GM23338 (cell line): ENCODE data around the gene AP5S1. TPM values are rescaled to one million over a fixed set of nuclear protein-coding genes. Genes with fewer than 3 reads are reported as not detected.

Experiments used
- ATAC-seq: fragments of 200-7000 bp; cut with Tn5 transposase; 3 replicates; pipeline ENCODE4 v1.9.1; 2020
- DNase-seq: peaks from one replicate; pipeline ENCODE4 v3.0.0-alpha.2; 2015; ENCODE audit warnings: low spot score
- H2AFZ ChIP-seq: fragments of 200-600 bp; sonication (generic); 2 replicates; pipeline ENCODE4 v1.8.0; 2016; ENCODE audit warnings: antibody characterized with exemption, mild to moderate bottlenecking, moderate library complexity
- H3F3A ChIP-seq: fragments of 200-600 bp; sonication (generic); replicated peaks from 2 replicates; pipeline ENCODE4 v1.8.0; 2017; ENCODE audit warnings: antibody characterized with exemption, mixed run types, low read depth
- H3K27ac ChIP-seq: fragments of 200-600 bp; sonication (generic); 2 replicates; pipeline ENCODE4 v1.6.1; 2016; ENCODE audit warnings: low read depth
- H3K27me3 ChIP-seq: fragments of 200-600 bp; sonication (generic); 2 replicates; pipeline ENCODE4 v1.8.0; 2016; ENCODE audit warnings: mild to moderate bottlenecking, mixed run types, moderate library complexity; ENCODE audit not compliant: insufficient read depth
- H3K36me3 ChIP-seq: fragments of 200-600 bp; sonication (generic); 2 replicates; pipeline ENCODE4 v1.8.0; 2016; ENCODE audit warnings: mild to moderate bottlenecking; ENCODE audit not compliant: insufficient read depth
- H3K4me1 ChIP-seq: fragments of 200-600 bp; sonication (generic); 2 replicates; pipeline ENCODE4 v1.8.0; 2016; ENCODE audit warnings: mild to moderate bottlenecking, moderate library complexity; ENCODE audit not compliant: insufficient read depth
- H3K4me2 ChIP-seq: fragments of 200-600 bp; sonication (generic); 2 replicates; pipeline ENCODE4 v1.7.1; 2017; ENCODE audit warnings: mixed run types
- H3K4me3 ChIP-seq: fragments of 200-600 bp; sonication (generic); 2 replicates; pipeline ENCODE4 v1.6.1; 2016; ENCODE audit warnings: mixed run types
- H3K79me2 ChIP-seq: fragments of 200-600 bp; sonication (generic); replicated peaks from 2 replicates; pipeline ENCODE4 v1.8.0; 2017; ENCODE audit warnings: mild to moderate bottlenecking; ENCODE audit not compliant: insufficient read depth
- H3K9me2 ChIP-seq: fragments of 200-600 bp; sonication (generic); 2 replicates; pipeline ENCODE4 v1.8.0; 2017; ENCODE audit not compliant: insufficient read depth
- H4K20me1 ChIP-seq: fragments of 200-600 bp; sonication (generic); replicated peaks from 2 replicates; pipeline ENCODE4 v1.8.0; 2017; ENCODE audit warnings: mild to moderate bottlenecking; ENCODE audit not compliant: insufficient read depth
- H3K27ac Mint-ChIP-seq: 2 replicates; pipeline ENCODE4 v1.8.0; 2020; ENCODE audit warnings: inconsistent platforms, mild to moderate bottlenecking, moderate library complexity, mixed read lengths
- H3K27me3 Mint-ChIP-seq: 3 replicates; pipeline ENCODE4 v1.8.0; 2022; ENCODE audit warnings: low read depth, mild to moderate bottlenecking, moderate library complexity, mixed read lengths, inconsistent platforms; ENCODE audit not compliant: insufficient read depth, poor library complexity
- H3K36me3 Mint-ChIP-seq: 3 replicates; pipeline ENCODE4 v1.8.0; 2021; ENCODE audit warnings: low read depth, mild to moderate bottlenecking, inconsistent platforms, moderate library complexity, mixed read lengths
- H3K4me1 Mint-ChIP-seq: 3 replicates; pipeline ENCODE4 v1.8.0; 2020; ENCODE audit warnings: mild to moderate bottlenecking, inconsistent platforms, mixed read lengths
- H3K4me3 Mint-ChIP-seq: 3 replicates; pipeline ENCODE4 v1.8.0; 2021; ENCODE audit warnings: moderate library complexity, mild to moderate bottlenecking, inconsistent platforms, mixed read lengths
- H3K9me3 Mint-ChIP-seq: 3 replicates; pipeline ENCODE4 v1.8.0; 2020; ENCODE audit warnings: moderate library complexity, mild to moderate bottlenecking, inconsistent platforms, mixed read lengths
- CREB1 ChIP-seq: fragments of 250-450 bp; sonication (Bioruptor Pico); IDR thresholded peaks from 2 replicates; pipeline ENCODE4 v1.5.0; 2020; ENCODE audit warnings: low read depth, mild to moderate bottlenecking, moderate library complexity
- EZH2 ChIP-seq: fragments of 200-600 bp; sonication (generic); IDR thresholded peaks from one replicate; pipeline ENCODE4 v1.8.0; 2017; ENCODE audit warnings: antibody characterized with exemption, mild to moderate bottlenecking, low read depth; ENCODE audit not compliant: unreplicated experiment
- EZH2phosphoT487 ChIP-seq: fragments of 200-600 bp; sonication (generic); IDR thresholded peaks from one replicate; pipeline ENCODE4 v1.8.1; 2018; ENCODE audit warnings: antibody characterized with exemption; ENCODE audit not compliant: unreplicated experiment
- JUNB ChIP-seq: IDR thresholded peaks from one replicate; pipeline ENCODE4 v1.6.1; 2016; ENCODE audit warnings: antibody characterized with exemption; ENCODE audit not compliant: unreplicated experiment
- NANOG ChIP-seq: IDR thresholded peaks from 2 replicates; pipeline ENCODE4 v1.6.1; 2016; ENCODE audit warnings: antibody characterized with exemption, borderline replicate concordance
- POLR2AphosphoS5 ChIP-seq: IDR thresholded peaks from 2 replicates; pipeline ENCODE4 v1.6.1; 2016; ENCODE audit warnings: antibody characterized with exemption, low read depth
- STAT1 ChIP-seq: IDR thresholded peaks from one replicate; pipeline ENCODE4 v1.6.1; 2016; ENCODE audit warnings: antibody characterized with exemption; ENCODE audit not compliant: unreplicated experiment
- ZNF114 ChIP-seq: fragments of 250-450 bp; sonication (Bioruptor Pico); IDR thresholded peaks from 2 replicates; pipeline ENCODE4 v1.5.0; 2020; ENCODE audit warnings: mild to moderate bottlenecking, moderate library complexity
- ZNF331 ChIP-seq: fragments of 250-450 bp; sonication (Bioruptor Pico); IDR thresholded peaks from 2 replicates; pipeline ENCODE4 v1.5.0; 2020; ENCODE audit warnings: low read depth, mild to moderate bottlenecking, moderate library complexity
- polyA plus RNA-seq: library from polyadenylated mRNA; unstranded; fragments of >200 nt; fragmentation: Nextera tagmentation; extraction: Ambion mirVana; gene quantifications from 2 replicates; pipeline ENCODE4 v1.2.1, GENCODE V29; 2016
- total RNA-seq: library from RNA; depleted of rRNA; stranded (reverse); fragments of >200 nt; shearing (Covaris generic); gene quantifications from 2 replicates; pipeline ENCODE4 v1.2.3, GENCODE V29; 2014
- TF ChIP-seq, protein P1 (sequence below), 2 experiments: fragments of 200-600 bp in 1 of 2; sonication (generic) in 1 of 2; conservative IDR thresholded peaks; 2 replicates each; pipeline versions ENCODE4 v1.5.1 to v1.6.1; 2016 to 2017; ENCODE audit warnings: antibody characterized with exemption in 2 of 2, low read depth in 2 of 2, mild to moderate bottlenecking in 2 of 2, moderate library complexity in 1 of 2
- TF ChIP-seq, protein P2 (sequence below): IDR thresholded peaks from 2 replicates; pipeline ENCODE4 v1.6.1; 2016; ENCODE audit warnings: antibody characterized with exemption
- TF ChIP-seq, protein P3 (sequence below): IDR thresholded peaks from one replicate; pipeline ENCODE4 v1.6.1; 2018; ENCODE audit warnings: antibody characterized with exemption; ENCODE audit not compliant: unreplicated experiment
- TF ChIP-seq, protein P4 (sequence below): fragments of 250-450 bp; sonication (Bioruptor Pico); IDR thresholded peaks from 2 replicates; pipeline ENCODE4 v1.5.0; 2020; ENCODE audit warnings: mild to moderate bottlenecking, moderate library complexity

AP5S1 gene
- total and polyA plus RNA-seq, 2 experiments from 2014 or later, result 1.8 to 2.8 TPM

DNA sequence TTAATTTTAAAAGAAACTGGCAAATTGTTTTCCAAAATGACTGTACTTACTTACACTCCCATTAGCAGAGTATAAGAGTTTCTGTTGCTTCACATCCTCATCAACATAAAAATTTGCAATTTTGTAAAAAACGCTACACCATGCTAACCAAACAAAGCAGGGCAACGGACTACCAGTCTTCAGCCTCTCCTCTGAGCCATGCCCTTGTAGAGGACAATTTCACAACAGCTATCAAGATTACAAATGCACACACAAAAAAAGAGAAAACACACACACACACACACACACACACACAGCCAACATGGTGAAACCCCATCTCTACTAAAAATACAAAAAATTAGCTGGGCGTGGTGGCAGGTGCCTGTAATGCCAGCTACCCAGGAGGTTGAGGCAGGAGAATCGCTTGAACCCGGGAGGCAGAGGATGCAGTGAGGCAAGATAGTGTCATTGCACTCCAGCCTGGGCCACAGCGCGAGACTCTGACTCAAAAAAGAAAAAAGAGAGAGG, 48.7 kb upstream of the AP5S1 start:
- H3K4me2 ChIP-seq, result no peak overlapping the region
- TF ChIP-seq ZNF331 (CRISPR knock-in tag) (no peak), JUNB (no peak), EZH2 (no peak), ZNF114 (CRISPR knock-in tag) (no peak), CREB1 (CRISPR knock-in tag) (no peak), STAT1 (no peak), NANOG (no peak), POLR2AphosphoS5 (no peak), EZH2phosphoT487 (no peak)
- TF ChIP-seq, protein P1, sequence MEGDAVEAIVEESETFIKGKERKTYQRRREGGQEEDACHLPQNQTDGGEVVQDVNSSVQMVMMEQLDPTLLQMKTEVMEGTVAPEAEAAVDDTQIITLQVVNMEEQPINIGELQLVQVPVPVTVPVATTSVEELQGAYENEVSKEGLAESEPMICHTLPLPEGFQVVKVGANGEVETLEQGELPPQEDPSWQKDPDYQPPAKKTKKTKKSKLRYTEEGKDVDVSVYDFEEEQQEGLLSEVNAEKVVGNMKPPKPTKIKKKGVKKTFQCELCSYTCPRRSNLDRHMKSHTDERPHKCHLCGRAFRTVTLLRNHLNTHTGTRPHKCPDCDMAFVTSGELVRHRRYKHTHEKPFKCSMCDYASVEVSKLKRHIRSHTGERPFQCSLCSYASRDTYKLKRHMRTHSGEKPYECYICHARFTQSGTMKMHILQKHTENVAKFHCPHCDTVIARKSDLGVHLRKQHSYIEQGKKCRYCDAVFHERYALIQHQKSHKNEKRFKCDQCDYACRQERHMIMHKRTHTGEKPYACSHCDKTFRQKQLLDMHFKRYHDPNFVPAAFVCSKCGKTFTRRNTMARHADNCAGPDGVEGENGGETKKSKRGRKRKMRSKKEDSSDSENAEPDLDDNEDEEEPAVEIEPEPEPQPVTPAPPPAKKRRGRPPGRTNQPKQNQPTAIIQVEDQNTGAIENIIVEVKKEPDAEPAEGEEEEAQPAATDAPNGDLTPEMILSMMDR (conservative IDR thresholded peaks at IDR 0.05; ENCODE audit: low read depth in 2 of 2), result no peak
- TF ChIP-seq, protein P2, sequence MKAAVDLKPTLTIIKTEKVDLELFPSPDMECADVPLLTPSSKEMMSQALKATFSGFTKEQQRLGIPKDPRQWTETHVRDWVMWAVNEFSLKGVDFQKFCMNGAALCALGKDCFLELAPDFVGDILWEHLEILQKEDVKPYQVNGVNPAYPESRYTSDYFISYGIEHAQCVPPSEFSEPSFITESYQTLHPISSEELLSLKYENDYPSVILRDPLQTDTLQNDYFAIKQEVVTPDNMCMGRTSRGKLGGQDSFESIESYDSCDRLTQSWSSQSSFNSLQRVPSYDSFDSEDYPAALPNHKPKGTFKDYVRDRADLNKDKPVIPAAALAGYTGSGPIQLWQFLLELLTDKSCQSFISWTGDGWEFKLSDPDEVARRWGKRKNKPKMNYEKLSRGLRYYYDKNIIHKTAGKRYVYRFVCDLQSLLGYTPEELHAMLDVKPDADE, result no peak
- TF ChIP-seq, protein P3, sequence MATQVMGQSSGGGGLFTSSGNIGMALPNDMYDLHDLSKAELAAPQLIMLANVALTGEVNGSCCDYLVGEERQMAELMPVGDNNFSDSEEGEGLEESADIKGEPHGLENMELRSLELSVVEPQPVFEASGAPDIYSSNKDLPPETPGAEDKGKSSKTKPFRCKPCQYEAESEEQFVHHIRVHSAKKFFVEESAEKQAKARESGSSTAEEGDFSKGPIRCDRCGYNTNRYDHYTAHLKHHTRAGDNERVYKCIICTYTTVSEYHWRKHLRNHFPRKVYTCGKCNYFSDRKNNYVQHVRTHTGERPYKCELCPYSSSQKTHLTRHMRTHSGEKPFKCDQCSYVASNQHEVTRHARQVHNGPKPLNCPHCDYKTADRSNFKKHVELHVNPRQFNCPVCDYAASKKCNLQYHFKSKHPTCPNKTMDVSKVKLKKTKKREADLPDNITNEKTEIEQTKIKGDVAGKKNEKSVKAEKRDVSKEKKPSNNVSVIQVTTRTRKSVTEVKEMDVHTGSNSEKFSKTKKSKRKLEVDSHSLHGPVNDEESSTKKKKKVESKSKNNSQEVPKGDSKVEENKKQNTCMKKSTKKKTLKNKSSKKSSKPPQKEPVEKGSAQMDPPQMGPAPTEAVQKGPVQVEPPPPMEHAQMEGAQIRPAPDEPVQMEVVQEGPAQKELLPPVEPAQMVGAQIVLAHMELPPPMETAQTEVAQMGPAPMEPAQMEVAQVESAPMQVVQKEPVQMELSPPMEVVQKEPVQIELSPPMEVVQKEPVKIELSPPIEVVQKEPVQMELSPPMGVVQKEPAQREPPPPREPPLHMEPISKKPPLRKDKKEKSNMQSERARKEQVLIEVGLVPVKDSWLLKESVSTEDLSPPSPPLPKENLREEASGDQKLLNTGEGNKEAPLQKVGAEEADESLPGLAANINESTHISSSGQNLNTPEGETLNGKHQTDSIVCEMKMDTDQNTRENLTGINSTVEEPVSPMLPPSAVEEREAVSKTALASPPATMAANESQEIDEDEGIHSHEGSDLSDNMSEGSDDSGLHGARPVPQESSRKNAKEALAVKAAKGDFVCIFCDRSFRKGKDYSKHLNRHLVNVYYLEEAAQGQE, result no peak
- TF ChIP-seq, protein P4, sequence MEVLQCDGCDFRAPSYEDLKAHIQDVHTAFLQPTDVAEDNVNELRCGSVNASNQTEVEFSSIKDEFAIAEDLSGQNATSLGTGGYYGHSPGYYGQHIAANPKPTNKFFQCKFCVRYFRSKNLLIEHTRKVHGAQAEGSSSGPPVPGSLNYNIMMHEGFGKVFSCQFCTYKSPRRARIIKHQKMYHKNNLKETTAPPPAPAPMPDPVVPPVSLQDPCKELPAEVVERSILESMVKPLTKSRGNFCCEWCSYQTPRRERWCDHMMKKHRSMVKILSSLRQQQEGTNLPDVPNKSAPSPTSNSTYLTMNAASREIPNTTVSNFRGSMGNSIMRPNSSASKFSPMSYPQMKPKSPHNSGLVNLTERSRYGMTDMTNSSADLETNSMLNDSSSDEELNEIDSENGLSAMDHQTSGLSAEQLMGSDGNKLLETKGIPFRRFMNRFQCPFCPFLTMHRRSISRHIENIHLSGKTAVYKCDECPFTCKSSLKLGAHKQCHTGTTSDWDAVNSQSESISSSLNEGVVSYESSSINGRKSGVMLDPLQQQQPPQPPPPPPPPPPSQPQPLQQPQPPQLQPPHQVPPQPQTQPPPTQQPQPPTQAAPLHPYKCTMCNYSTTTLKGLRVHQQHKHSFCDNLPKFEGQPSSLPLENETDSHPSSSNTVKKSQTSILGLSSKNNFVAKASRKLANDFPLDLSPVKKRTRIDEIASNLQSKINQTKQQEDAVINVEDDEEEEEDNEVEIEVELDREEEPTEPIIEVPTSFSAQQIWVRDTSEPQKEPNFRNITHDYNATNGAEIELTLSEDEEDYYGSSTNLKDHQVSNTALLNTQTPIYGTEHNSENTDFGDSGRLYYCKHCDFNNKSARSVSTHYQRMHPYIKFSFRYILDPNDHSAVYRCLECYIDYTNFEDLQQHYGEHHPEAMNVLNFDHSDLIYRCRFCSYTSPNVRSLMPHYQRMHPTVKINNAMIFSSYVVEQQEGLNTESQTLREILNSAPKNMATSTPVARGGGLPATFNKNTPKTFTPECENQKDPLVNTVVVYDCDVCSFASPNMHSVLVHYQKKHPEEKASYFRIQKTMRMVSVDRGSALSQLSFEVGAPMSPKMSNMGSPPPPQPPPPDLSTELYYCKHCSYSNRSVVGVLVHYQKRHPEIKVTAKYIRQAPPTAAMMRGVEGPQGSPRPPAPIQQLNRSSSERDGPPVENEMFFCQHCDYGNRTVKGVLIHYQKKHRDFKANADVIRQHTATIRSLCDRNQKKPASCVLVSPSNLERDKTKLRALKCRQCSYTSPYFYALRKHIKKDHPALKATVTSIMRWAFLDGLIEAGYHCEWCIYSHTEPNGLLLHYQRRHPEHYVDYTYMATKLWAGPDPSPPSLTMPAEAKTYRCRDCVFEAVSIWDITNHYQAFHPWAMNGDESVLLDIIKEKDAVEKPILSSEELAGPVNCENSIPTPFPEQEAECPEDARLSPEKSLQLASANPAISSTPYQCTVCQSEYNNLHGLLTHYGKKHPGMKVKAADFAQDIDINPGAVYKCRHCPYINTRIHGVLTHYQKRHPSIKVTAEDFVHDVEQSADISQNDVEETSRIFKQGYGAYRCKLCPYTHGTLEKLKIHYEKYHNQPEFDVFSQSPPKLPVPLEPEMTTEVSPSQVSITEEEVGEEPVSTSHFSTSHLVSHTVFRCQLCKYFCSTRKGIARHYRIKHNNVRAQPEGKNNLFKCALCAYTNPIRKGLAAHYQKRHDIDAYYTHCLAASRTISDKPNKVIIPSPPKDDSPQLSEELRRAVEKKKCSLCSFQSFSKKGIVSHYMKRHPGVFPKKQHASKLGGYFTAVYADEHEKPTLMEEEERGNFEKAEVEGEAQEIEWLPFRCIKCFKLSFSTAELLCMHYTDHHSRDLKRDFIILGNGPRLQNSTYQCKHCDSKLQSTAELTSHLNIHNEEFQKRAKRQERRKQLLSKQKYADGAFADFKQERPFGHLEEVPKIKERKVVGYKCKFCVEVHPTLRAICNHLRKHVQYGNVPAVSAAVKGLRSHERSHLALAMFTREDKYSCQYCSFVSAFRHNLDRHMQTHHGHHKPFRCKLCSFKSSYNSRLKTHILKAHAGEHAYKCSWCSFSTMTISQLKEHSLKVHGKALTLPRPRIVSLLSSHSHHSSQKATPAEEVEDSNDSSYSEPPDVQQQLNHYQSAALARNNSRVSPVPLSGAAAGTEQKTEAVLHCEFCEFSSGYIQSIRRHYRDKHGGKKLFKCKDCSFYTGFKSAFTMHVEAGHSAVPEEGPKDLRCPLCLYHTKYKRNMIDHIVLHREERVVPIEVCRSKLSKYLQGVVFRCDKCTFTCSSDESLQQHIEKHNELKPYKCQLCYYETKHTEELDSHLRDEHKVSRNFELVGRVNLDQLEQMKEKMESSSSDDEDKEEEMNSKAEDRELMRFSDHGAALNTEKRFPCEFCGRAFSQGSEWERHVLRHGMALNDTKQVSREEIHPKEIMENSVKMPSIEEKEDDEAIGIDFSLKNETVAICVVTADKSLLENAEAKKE, result no peak
- H3K4me3 Mint-ChIP-seq, result no peak overlapping the region
- no peaks in the 10 kb centered on the region for H3K9me2 ChIP-seq
- H3K79me2 ChIP-seq, result peaks cover 5% of the 10 kb centered on the region; the same call in 1 of the 2 replicates
- H3K27ac ChIP-seq, result no peak overlapping the region
- no peak overlapping the region for H3K27ac Mint-ChIP-seq
- ATAC-seq (no peak), DNase-seq (no peak)
- H3K27me3 ChIP-seq, result peaks cover 10% of the 10 kb centered on the region
- no peaks in the 10 kb centered on the region for H3K9me3 Mint-ChIP-seq
- no peak overlapping the region for H3K4me3 ChIP-seq
- peaks cover 11% of the 10 kb centered on the region for H3K4me1 ChIP-seq
- no peaks in the 10 kb centered on the region for H3K36me3 Mint-ChIP-seq
- no peaks in the 10 kb centered on the region for H3K36me3 ChIP-seq
- peaks cover 8% of the 10 kb centered on the region for H3K4me1 Mint-ChIP-seq
- 0 out of 2 replicates have a peak, but pooled peaks cover 4% of the 10 kb centered on the region for H3F3A ChIP-seq
- peaks cover 14% of the 10 kb centered on the region for H3K27me3 Mint-ChIP-seq
- no peaks in the 10 kb centered on the region for H4K20me1 ChIP-seq
- H2AFZ ChIP-seq, result no peak overlapping the region
